PC-3 (cell line): Measurements from ENCODE around the gene GUCY2F.

Source experiments
- EZH2phosphoT487 ChIP-seq: fragments of 300-600 bp; sonication (generic); IDR thresholded peaks from 2 replicates; pipeline ENCODE4 v1.6.1; 2018; ENCODE audit warnings: mild to moderate bottlenecking, antibody characterized with exemption, low read length, borderline replicate concordance
- TF ChIP-seq, protein P1 (sequence below): fragments of 300-600 bp; sonication (generic); conservative IDR thresholded peaks from 2 replicates; pipeline ENCODE4 v1.5.1; 2017; ENCODE audit warnings: antibody characterized with exemption, low read depth, mild to moderate bottlenecking, low read length

DNA sequence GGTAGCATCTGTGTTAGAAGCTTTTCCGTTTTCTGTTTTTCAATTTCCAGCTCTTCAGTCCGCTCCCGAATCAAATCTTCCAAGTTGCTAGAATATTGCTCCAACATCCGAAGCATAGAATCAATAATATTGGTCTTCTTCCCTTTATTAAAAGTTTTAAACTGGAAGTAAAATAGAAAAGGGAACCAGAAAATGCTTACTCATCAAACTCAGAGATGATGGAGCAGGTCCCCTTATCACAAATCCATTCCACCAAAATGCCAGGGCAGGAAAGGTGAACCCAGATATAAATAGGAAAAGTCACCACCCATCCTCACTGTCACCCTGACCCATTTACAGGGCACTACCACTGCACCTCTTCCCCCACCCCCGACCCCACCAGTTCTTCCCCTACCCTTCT, 89.0 kb downstream of the GUCY2F start:
- TF ChIP-seq, protein P1, sequence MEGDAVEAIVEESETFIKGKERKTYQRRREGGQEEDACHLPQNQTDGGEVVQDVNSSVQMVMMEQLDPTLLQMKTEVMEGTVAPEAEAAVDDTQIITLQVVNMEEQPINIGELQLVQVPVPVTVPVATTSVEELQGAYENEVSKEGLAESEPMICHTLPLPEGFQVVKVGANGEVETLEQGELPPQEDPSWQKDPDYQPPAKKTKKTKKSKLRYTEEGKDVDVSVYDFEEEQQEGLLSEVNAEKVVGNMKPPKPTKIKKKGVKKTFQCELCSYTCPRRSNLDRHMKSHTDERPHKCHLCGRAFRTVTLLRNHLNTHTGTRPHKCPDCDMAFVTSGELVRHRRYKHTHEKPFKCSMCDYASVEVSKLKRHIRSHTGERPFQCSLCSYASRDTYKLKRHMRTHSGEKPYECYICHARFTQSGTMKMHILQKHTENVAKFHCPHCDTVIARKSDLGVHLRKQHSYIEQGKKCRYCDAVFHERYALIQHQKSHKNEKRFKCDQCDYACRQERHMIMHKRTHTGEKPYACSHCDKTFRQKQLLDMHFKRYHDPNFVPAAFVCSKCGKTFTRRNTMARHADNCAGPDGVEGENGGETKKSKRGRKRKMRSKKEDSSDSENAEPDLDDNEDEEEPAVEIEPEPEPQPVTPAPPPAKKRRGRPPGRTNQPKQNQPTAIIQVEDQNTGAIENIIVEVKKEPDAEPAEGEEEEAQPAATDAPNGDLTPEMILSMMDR = no peak
- TF ChIP-seq EZH2phosphoT487 = no peak
